ENCODE measurements around the gene ZNF169. TPM values are rescaled to one million over a fixed set of nuclear protein-coding genes. Genes with fewer than 3 reads are reported as not detected.

ZNF169 gene
- total RNA-seq, 4 donors from 2014 or later: 3.1 to 14.8 (median 8.3) TPM

- no peak overlapping the region for H3K4me3 ChIP-seq
- WGBS, 2 donors (ENCODE audit: low coverage in 1 of 2): 86 to 97% methylated on average over 2 to 3 of the region's 6 CpGs
- ATAC-seq: no peak
Measured at GRCh38 chr9:94277885-94278536, 18.9 kb downstream of the ZNF169 start.

GRCh38 chr9:94280409-94280989 is 21.4 kb downstream of the ZNF169 start:
- Histone ChIP-seq H3K4me3 (no peak overlapping the region), H3K36me3 (peaks cover 0 to 45% of the 10 kb centered on the region in 2 donors), H3K27ac (no peak overlapping the region), H3K4me1 (no peaks in the 10 kb centered on the region), H3K9me3 (no peaks in the 10 kb centered on the region), H3K27me3 (no peaks in the 10 kb centered on the region)
- 94 to 97% methylated on average over 5 to 8 of the region's 9 CpGs for WGBS, 2 donors (ENCODE audit: low coverage in 1 of 2)
- ATAC-seq: no peak
- TF ChIP-seq EP300 (IDR thresholded peaks at IDR 0.05) (no peak), POLR2A (IDR thresholded peaks at IDR 0.05) (no peak), POLR2AphosphoS5 (IDR thresholded peaks at IDR 0.05) (no peak), CTCF (IDR thresholded peaks at IDR 0.05) (no peak)

More at GRCh38 chr9:94277885-94278536, 18.9 kb downstream of the ZNF169 start:
- Histone ChIP-seq H3K27ac (no peak overlapping the region), H3K36me3 (peaks cover 0 to 40% of the 10 kb centered on the region in 2 donors), H3K27me3 (no peaks in the 10 kb centered on the region), H3K9me3 (no peaks in the 10 kb centered on the region), H3K4me1 (no peaks in the 10 kb centered on the region)
- no peak for TF ChIP-seq POLR2AphosphoS5 (IDR thresholded peaks at IDR 0.05)
- no peak for TF ChIP-seq POLR2A (IDR thresholded peaks at IDR 0.05)
- TF ChIP-seq CTCF (IDR thresholded peaks at IDR 0.05): no peak
- TF ChIP-seq EP300 (IDR thresholded peaks at IDR 0.05): no peak

GRCh38 chr9:94281101-94281500 is 22.0 kb downstream of the ZNF169 start:
- Histone ChIP-seq H3K4me1 (no peaks in the 10 kb centered on the region), H3K27me3 (no peaks in the 10 kb centered on the region), H3K36me3 (peaks cover 0 to 45% of the 10 kb centered on the region in 2 donors), H3K27ac (no peak overlapping the region), H3K4me3 (no peak overlapping the region), H3K9me3 (no peaks in the 10 kb centered on the region)
- no peak for ATAC-seq
- TF ChIP-seq POLR2AphosphoS5 (IDR thresholded peaks at IDR 0.05) (no peak), EP300 (IDR thresholded peaks at IDR 0.05) (no peak), CTCF (IDR thresholded peaks at IDR 0.05) (no peak), POLR2A (IDR thresholded peaks at IDR 0.05) (no peak)

GRCh38 chr9:94286116-94286515 is 27.0 kb downstream of the ZNF169 start:
- H3K4me1 ChIP-seq: peaks cover 0 to 15% (median 0%) of the 10 kb centered on the region in 3 donors
- H3K36me3 ChIP-seq: peaks cover 0 to 17% of the 10 kb centered on the region in 2 donors
- WGBS, 2 donors (ENCODE audit: low coverage in 1 of 2): 98 to 100% methylated on average over 1 to 3 of the region's 3 CpGs
- H3K4me3 ChIP-seq: no peak overlapping the region
- no peaks in the 10 kb centered on the region for H3K27me3 ChIP-seq
- H3K9me3 ChIP-seq: no peaks in the 10 kb centered on the region
- ATAC-seq: no peak
- no peak overlapping the region for H3K27ac ChIP-seq
- no peak for TF ChIP-seq EP300 (IDR thresholded peaks at IDR 0.05)
- no peak for TF ChIP-seq POLR2A (IDR thresholded peaks at IDR 0.05)
- TF ChIP-seq CTCF (IDR thresholded peaks at IDR 0.05): no peak
- no peak for TF ChIP-seq POLR2AphosphoS5 (IDR thresholded peaks at IDR 0.05)

Measured in gastroesophageal sphincter (tissue), 4 donors.